GM21529 (cell line): ENCODE measurements around the gene SLC9A3.

Experiments
- ATAC-seq: cut with Tn5 transposase; IDR thresholded peaks from one replicate; pipeline ENCODE4 v1.9.1; 2021; ENCODE audit not compliant: unreplicated experiment

SLC9A3 gene

GRCh38 chr5:539469-540070 lies 15.3 kb upstream of the SLC9A3 start:
- no peak for ATAC-seq

- no peak for ATAC-seq
Measured at GRCh38 chr5:538801-539468, 14.7 kb upstream of the SLC9A3 start.

- no peak for ATAC-seq
Measured at GRCh38 chr5:538271-538771, 14.1 kb upstream of the SLC9A3 start.

GRCh38 chr5:537621-538071 lies 13.4 kb upstream of the SLC9A3 start:
- no peak for ATAC-seq

- no peak for ATAC-seq
Measured at GRCh38 chr5:537098-537497, 12.8 kb upstream of the SLC9A3 start.

- no peak for ATAC-seq
Measured at GRCh38 chr5:535846-536698, 11.8 kb upstream of the SLC9A3 start.

GRCh38 chr5:534743-535671 lies 10.8 kb upstream of the SLC9A3 start:
- ATAC-seq, result no peak

- ATAC-seq, result no peak
Measured at GRCh38 chr5:533955-534742, 9.9 kb upstream of the SLC9A3 start.

- ATAC-seq, result no peak
Measured at GRCh38 chr5:533243-533954, 9.2 kb upstream of the SLC9A3 start.

GRCh38 chr5:532521-533242 lies 8.4 kb upstream of the SLC9A3 start:
- ATAC-seq, result no peak

- no peak for ATAC-seq
Measured at GRCh38 chr5:531749-532315, 7.6 kb upstream of the SLC9A3 start.

- no peak for ATAC-seq
Measured at GRCh38 chr5:531101-531748, 7.0 kb upstream of the SLC9A3 start.

GRCh38 chr5:530001-530955 lies 6.0 kb upstream of the SLC9A3 start:
- ATAC-seq, result peak; percentile 55

- ATAC-seq, result no peak
Measured at GRCh38 chr5:528629-529511, 4.6 kb upstream of the SLC9A3 start.
